Stimulated activated naive CD8-positive, alpha-beta T cell treated with anti-CD3 and anti-CD28 coated beads, Interleukin-15, Interleukin-2, amounts not matched to agents 100 ng/mL and 50 ng/mL, for 24 hours (primary cell): Measurements from ENCODE around the gene EN1.

ENCODE experiments used
- H3K27ac Mint-ChIP-seq: one replicate; pipeline ENCODE4 v1.8.0; 2021; ENCODE audit warnings: mild to moderate bottlenecking, mixed read lengths
- H3K27me3 Mint-ChIP-seq: one replicate; pipeline ENCODE4 v1.8.0; 2021; ENCODE audit warnings: mixed read lengths
- H3K36me3 Mint-ChIP-seq: one replicate; pipeline ENCODE4 v1.8.0; 2021; ENCODE audit warnings: low read depth, mixed read lengths
- H3K4me1 Mint-ChIP-seq: one replicate; pipeline ENCODE4 v1.8.0; 2021; ENCODE audit warnings: low read depth, mixed read lengths
- H3K4me3 Mint-ChIP-seq: one replicate; pipeline ENCODE4 v1.8.0; 2021; ENCODE audit warnings: mild to moderate bottlenecking, mixed read lengths
- H3K9me3 Mint-ChIP-seq: one replicate; pipeline ENCODE4 v1.8.0; 2021; ENCODE audit warnings: mixed read lengths

Gene EN1

DNA sequence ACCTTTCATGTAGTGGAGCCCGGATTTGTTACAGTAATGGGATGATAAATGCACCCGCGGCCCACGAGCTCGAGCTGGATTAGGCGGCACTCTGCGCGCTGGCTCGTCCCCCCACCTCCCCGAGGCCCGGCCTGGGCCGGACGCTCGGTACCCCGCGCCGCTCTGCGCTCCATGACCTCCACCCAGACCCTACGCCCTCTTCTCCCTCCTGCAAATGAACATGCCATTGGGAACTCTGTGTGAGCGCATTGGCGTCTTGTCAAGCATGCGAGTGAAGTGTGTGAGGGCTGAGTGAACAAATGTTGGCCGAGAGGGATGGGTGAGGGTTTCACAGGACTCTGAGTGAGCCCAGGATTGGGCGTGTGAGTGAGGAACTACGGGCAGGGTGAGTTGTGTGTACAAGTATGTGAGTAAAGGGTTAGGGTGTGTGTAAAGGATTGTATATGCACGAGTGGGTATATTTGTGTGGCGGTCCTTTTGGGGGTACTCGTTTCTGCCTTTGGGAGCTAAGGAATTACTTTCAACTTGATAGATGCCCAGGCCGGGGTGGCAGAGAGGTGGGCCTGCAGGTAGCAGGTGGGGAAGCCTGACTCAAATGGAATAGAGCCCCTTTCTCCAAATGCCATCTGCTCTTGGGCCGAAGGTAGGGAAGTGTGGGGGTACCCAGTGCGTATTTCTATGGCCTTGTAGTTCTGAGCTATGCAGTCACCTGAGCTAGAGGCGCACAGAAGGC lies 2.9 kb upstream of the EN1 start:
- Mint-ChIP-seq H3K4me3 (no peak overlapping the region), H3K36me3 (peaks cover 4% of the 10 kb centered on the region), H3K9me3 (no peaks in the 10 kb centered on the region), H3K4me1 (peaks cover 25% of the 10 kb centered on the region), H3K27ac (peak overlapping the region; percentile 36), H3K27me3 (peaks cover 84% of the 10 kb centered on the region)

DNA sequence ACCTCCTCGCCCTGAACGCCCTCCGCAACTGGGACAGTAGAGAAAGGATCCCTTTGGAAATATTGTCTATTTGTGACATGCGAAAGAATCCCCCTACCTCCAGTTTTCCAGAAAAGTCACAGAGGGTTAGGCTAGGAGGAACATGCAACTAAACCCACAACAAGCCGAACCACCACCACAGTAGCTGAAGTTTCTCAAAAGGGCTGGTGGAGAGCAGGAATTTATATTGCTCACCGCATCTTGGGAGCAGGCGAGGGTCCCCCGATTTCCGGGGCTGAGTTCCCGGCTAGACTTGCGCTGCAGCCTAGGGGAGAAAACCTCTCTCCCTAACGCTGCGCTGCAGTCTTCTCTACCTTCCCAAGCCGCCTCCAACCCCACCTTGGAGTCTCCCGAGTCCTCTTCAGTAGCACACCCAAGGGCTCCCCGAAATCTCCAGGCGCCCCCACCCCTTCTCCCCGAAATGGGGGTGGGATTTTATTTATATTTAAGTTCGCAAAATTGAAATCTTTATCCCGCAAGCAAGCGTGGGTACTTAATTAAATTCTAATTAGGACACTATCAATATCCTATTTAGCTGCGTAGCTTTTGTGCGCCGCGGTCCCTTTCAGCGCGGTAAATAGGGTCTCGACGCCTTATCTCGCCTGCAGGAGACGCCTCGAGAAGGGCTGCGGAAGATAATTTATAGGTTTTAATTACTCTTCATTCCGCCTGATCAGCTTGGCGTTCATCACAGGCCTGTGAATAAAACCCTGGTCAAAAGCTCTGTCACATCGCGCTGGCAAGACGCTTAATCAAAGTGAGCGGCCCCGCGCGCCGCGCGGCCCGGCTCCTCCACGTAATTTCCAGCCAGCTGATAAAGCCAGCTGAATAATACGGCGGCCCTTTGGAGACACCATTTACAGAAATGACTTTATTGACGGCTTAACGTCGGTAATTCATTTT lies 2.0 kb upstream of the EN1 start:
- peaks cover 88% of the 10 kb centered on the region for H3K27me3 Mint-ChIP-seq
- H3K4me3 Mint-ChIP-seq = no peak overlapping the region
- H3K9me3 Mint-ChIP-seq = no peaks in the 10 kb centered on the region
- peaks cover 27% of the 10 kb centered on the region for H3K4me1 Mint-ChIP-seq
- H3K36me3 Mint-ChIP-seq = peaks cover 4% of the 10 kb centered on the region
- H3K27ac Mint-ChIP-seq = peak overlapping the region; percentile 36

DNA sequence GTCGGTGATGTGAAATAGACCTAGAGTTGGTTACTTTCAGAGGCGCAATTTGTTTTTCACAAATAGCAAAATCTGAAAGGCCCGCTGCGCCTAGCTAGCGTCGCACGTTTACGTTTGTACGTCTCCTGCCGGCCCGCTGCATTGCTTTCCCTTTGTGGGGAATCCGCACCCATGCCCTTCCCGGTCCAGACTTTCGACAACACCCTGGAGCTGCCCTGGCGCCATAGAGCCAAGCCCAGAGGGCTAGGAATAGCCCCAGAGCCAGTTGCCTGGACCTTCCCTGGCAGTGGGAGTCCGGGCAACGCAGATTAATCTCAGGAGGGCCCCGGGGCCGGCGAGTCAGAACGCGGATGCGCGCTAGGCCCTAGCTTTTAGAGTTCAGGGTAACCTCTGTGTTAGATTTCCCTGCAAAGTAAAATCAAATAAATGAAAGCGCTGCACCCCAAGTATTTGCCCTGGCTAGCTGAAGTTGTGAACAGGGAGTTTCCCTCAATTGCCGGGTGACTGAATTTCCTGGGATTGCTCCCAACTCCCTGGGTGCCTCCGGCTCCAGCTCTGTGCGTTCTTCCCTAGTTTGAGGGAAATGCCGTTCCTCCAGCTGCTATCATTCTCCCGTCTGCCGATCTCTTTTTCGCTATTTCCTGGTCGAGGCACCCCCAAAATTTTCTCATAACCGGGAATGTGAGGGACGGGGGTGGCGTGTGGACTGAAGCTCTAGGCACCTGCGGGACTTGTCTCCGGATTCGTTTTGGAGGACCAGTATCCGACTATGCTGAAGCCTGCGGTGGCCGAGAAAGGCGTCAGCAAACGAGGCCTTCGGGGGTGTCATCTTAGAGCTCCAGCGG lies 1.2 kb upstream of the EN1 start:
- H3K36me3 Mint-ChIP-seq = peaks cover 4% of the 10 kb centered on the region
- no peak overlapping the region for H3K4me3 Mint-ChIP-seq
- H3K27ac Mint-ChIP-seq = peak overlapping the region; percentile 52
- H3K4me1 Mint-ChIP-seq = peaks cover 27% of the 10 kb centered on the region
- H3K9me3 Mint-ChIP-seq = no peaks in the 10 kb centered on the region
- H3K27me3 Mint-ChIP-seq = peaks cover 88% of the 10 kb centered on the region

- Mint-ChIP-seq H3K4me1 (peaks cover 30% of the 10 kb centered on the region), H3K27me3 (peaks cover 88% of the 10 kb centered on the region), H3K9me3 (no peaks in the 10 kb centered on the region), H3K27ac (no peak overlapping the region), H3K36me3 (peaks cover 4% of the 10 kb centered on the region), H3K4me3 (peak overlapping the region; percentile 70)
These were observed 319 bp upstream of the EN1 start for GRCh38 chr2:118847762-118848172.

- Mint-ChIP-seq H3K27ac (no peak overlapping the region), H3K27me3 (peaks cover 88% of the 10 kb centered on the region), H3K9me3 (no peaks in the 10 kb centered on the region), H3K4me3 (no peak overlapping the region), H3K4me1 (peaks cover 30% of the 10 kb centered on the region), H3K36me3 (peaks cover 4% of the 10 kb centered on the region)
These were observed 951 bp downstream of the EN1 start for GRCh38 chr2:118846442-118846952.

DNA sequence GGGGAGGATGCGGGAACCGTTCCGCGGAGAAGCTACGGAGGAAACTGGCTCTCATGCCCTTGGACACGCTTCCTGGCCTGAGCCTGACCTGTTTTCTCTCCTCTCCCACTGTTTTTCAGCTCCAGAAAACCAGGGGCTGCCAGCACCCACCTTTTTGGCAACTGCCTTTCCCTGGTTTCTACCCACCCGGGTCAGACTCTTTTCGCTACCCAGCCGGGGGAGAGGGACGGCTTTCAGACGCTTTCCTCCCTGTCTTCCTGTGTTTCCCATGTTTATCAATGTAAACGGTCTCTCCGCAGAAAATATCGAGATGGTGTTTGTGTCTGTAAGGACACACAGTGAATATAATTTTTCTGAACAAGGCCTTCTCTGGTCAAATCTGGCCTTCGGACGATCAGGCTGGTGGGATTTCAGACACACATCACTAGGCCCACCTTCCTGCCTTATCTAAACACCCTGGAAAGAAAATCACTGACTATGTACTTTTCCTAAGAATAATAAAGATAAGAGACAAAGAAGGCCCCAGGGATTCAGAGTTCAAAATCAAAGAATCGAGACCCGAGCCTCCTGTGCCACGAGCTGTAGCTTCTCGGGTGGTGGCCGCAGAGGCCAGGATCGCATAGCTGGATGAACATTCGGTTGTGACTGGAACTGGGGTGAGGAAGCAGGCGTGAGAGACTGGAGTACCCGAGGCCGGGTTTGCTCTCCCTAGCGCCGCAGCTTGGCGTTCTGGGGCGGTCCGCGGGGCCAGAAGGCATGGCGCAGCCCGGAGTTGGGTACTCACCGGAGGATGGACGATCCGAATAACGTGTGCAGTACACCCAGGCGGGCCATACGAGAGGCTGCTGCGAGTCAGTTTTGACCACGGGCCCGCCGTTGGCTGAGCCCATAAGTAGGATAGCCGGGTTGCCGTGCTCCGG lies 1.7 kb downstream of the EN1 start:
- Mint-ChIP-seq H3K9me3 (no peaks in the 10 kb centered on the region), H3K27ac (peak overlapping the region; percentile 70), H3K4me3 (peak overlapping the region; percentile 41), H3K4me1 (peaks cover 30% of the 10 kb centered on the region), H3K36me3 (peaks cover 4% of the 10 kb centered on the region), H3K27me3 (peaks cover 88% of the 10 kb centered on the region)

DNA sequence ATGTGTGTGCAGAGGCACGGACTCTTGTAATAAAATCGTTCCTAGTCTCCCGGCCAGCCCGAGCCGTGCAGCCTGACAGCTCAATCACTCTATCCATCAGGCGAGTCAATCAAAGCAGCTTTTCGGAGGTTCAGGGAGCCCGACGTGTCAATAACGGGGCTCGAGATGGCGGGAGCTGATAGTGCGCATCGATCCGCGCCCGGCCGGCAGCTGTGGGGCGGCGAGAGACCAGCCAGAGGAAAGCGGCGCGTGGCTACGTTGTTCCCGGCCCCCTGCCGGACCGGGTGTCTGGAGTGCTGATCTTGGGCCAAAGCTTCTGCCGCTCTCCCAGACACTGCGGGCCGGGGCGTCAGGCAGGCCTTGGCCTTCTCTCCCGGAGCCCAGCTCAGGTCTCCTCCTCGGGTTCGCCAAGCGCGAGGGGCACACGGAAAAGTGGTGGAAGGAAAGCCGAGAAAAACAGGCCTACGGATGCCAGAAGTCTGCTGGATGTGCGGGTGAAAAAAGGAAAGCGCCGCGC lies 2.4 kb downstream of the EN1 start:
- H3K27me3 Mint-ChIP-seq = peaks cover 88% of the 10 kb centered on the region
- no peak overlapping the region for H3K27ac Mint-ChIP-seq
- H3K4me1 Mint-ChIP-seq = peaks cover 30% of the 10 kb centered on the region
- peaks cover 4% of the 10 kb centered on the region for H3K36me3 Mint-ChIP-seq
- no peaks in the 10 kb centered on the region for H3K9me3 Mint-ChIP-seq
- no peak overlapping the region for H3K4me3 Mint-ChIP-seq

DNA sequence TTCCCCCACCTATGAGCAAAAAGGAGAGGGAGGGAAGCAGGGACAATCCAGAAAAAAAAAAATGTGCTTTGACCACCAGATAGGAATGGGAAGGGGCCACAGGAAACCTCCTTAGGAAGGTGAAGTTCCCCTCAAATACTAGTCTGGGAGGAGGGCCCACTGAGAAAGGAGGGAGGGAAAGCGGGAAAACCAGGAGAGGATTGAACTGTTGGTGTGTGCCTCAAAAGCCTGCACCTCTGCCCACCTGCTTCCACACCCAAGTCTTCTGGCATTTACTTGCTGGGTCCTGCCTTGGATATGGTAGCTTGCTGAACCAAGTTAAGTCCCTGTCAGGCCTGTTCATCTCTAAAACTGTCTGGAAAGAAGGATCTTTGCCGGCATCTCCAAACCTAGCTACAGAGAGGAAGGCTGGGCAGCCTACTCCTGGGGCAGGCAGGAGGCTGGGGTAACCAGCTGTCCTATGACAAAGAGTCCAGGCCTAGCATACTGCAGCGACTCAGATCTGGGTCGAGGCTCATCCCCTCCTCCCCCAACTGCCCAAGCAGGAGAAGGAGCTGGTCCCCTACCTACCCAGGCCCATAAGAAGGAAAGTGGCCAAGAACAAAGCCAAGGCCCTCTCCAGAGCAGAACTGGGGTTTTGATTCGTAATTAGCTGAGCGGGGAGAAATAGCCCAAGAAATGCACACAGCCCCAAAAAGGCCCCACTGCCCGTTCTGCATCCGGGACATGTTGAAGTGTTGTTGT lies 3.0 kb downstream of the EN1 start:
- Mint-ChIP-seq H3K9me3 (no peaks in the 10 kb centered on the region), H3K4me1 (peaks cover 30% of the 10 kb centered on the region), H3K27me3 (peaks cover 88% of the 10 kb centered on the region), H3K4me3 (no peak overlapping the region), H3K36me3 (peaks cover 4% of the 10 kb centered on the region), H3K27ac (no peak overlapping the region)

GRCh38 chr2:118843483-118844132 lies 3.8 kb downstream of the EN1 start:
- no peaks in the 10 kb centered on the region for H3K9me3 Mint-ChIP-seq
- peaks cover 26% of the 10 kb centered on the region for H3K4me1 Mint-ChIP-seq
- H3K27ac Mint-ChIP-seq = no peak overlapping the region
- H3K27me3 Mint-ChIP-seq = peaks cover 86% of the 10 kb centered on the region
- H3K36me3 Mint-ChIP-seq = peaks cover 4% of the 10 kb centered on the region
- H3K4me3 Mint-ChIP-seq = no peak overlapping the region

DNA sequence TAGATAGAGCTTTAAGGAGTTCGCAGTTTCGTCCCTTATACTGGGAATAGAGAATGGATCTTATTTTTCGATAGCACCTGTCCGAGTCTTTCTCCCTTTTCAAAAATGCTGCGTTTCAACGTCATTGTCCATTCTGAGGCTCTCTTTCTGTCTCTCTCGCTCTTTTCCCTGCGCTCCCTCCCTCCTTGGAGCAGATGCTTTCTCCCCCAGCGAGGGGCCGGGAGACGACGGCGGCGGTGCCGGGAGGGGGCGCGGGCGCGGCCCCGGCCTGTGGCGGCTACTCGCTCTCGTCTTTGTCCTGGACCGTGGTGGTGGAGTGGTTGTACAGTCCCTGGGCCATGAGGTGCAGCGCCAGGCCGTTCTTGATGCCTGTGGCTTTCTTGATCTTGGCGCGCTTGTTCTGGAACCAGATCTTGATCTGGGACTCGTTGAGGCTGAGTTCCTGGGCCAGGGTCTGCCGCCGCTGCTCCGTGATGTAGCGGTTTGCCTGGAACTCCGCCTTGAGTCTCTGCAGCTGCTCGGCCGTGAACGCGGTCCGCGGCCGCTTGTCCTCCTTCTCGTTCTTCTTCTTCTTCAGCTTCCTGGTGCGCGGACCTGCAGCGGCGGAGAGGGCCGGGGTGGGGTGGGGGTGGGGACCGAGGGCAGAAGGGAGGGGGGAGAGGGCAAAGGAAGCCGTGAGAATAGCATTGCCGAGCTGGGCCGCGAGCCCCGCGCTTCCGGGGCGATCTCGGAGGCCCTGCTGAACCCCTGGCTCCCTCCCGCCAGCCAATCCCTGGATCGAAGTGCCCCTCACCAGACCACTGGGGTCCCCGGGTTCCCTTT lies 4.6 kb downstream of the EN1 start:
- Mint-ChIP-seq H3K4me1 (peaks cover 22% of the 10 kb centered on the region), H3K27me3 (peaks cover 85% of the 10 kb centered on the region), H3K27ac (no peak overlapping the region), H3K4me3 (peak overlapping the region; percentile 74), H3K9me3 (no peaks in the 10 kb centered on the region), H3K36me3 (peaks cover 4% of the 10 kb centered on the region)

GRCh38 chr2:118841828-118842461 lies 5.5 kb downstream of the EN1 start:
- Mint-ChIP-seq H3K27ac (no peak overlapping the region), H3K36me3 (no peaks in the 10 kb centered on the region), H3K9me3 (no peaks in the 10 kb centered on the region), H3K4me3 (peak overlapping the region; percentile 74), H3K4me1 (peaks cover 15% of the 10 kb centered on the region), H3K27me3 (peaks cover 85% of the 10 kb centered on the region)

- H3K27me3 Mint-ChIP-seq = peaks cover 90% of the 10 kb centered on the region
- no peaks in the 10 kb centered on the region for H3K9me3 Mint-ChIP-seq
- H3K4me1 Mint-ChIP-seq = peaks cover 17% of the 10 kb centered on the region
- H3K36me3 Mint-ChIP-seq = no peaks in the 10 kb centered on the region
- H3K27ac Mint-ChIP-seq = no peak overlapping the region
- H3K4me3 Mint-ChIP-seq = peak overlapping the region; percentile 74
These were observed 6.0 kb downstream of the EN1 start for GRCh38 chr2:118841450-118841827.
